ENCODE results near the gene RPL18. TPM values are rescaled to one million over a fixed set of nuclear protein-coding genes. Genes with fewer than 3 reads are reported as not detected.

RPL18 gene
- total and polyA plus RNA-seq, 9 of the 15 experiments (the other 6 are each of a cell fraction or from before 2014, with no cell fraction given) = 312 to 2,635 (median 1,653) TPM

DNA sequence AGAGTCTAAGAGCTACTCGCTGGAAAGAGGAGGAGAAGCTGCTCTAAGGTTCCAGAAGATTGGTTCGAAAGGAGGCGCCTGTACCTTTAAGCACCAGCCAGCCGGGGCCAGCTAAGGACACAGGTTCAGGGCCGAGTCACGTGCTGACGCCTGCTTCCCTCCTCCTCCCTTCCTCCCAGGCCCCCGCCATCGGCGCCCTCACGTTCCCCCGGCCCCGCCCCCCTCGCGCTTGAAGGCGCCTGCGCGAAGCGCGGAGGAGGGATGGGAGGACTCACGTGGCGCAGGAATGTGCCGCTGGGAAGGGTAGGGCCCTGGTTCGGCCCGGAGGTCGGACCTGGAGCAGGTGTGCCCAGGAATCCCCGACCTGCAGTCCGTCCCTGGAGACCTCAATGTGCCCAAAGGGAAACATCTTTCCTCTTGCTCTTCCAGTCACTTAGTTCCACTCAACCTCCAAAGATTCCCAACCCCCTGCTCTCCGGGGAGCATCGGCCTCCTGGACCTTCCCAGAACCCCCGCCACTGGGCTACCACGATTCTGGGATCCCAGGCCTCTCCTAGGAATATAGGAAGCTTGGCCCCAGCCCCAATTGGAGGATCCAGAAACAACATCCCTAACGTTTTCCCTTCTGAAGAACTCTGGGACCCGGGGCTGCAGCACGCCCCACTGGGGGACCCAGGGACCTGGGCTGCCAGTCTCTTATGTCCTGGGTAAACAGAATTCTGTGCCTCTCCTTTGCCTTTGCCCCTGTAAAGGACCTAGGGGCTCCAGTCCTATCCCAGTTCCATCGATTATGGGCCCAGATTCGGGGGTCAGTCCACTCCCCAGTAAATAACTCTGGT lies 15.7 kb upstream of the RPL18 start (continued):
- TF ChIP-seq, protein P1, sequence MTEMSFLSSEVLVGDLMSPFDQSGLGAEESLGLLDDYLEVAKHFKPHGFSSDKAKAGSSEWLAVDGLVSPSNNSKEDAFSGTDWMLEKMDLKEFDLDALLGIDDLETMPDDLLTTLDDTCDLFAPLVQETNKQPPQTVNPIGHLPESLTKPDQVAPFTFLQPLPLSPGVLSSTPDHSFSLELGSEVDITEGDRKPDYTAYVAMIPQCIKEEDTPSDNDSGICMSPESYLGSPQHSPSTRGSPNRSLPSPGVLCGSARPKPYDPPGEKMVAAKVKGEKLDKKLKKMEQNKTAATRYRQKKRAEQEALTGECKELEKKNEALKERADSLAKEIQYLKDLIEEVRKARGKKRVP (CRISPR knock-in tag; IDR thresholded peaks at IDR 0.05) = 0 out of 2 replicates have a peak, but pooled peaks have one; percentile 44
- TF ChIP-seq ZNF561 (CRISPR knock-in tag; conservative IDR thresholded peaks at IDR 0.05) = no peak
- TF ChIP-seq, protein P2, sequence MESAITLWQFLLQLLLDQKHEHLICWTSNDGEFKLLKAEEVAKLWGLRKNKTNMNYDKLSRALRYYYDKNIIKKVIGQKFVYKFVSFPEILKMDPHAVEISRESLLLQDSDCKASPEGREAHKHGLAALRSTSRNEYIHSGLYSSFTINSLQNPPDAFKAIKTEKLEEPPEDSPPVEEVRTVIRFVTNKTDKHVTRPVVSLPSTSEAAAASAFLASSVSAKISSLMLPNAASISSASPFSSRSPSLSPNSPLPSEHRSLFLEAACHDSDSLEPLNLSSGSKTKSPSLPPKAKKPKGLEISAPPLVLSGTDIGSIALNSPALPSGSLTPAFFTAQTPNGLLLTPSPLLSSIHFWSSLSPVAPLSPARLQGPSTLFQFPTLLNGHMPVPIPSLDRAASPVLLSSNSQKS (CRISPR knock-in tag; IDR thresholded peaks at IDR 0.05) = no peak
- TF ChIP-seq SRSF7 (optimal IDR thresholded peaks at IDR 0.05; ENCODE audit: low read depth, low read length) = no peak
- TF ChIP-seq FOXJ2 (tag; IDR thresholded peaks at IDR 0.05) = peak; percentile 5; the same call in 1 of the 2 replicates
- TF ChIP-seq, protein P3, sequence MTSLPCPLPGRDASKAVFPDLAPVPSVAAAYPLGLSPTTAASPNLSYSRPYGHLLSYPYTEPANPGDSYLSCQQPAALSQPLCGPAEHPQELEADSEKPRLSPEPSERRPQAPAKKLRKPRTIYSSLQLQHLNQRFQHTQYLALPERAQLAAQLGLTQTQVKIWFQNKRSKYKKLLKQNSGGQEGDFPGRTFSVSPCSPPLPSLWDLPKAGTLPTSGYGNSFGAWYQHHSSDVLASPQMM (CRISPR knock-in tag; IDR thresholded peaks at IDR 0.05) = no peak
- TF ChIP-seq MYNN (IDR thresholded peaks at IDR 0.05) = no peak
- no peak for TF ChIP-seq MYNN (CRISPR knock-in tag; IDR thresholded peaks at IDR 0.05)
- no peak for TF ChIP-seq XRCC3 (IDR thresholded peaks at IDR 0.05)
- TF ChIP-seq, protein P4, sequence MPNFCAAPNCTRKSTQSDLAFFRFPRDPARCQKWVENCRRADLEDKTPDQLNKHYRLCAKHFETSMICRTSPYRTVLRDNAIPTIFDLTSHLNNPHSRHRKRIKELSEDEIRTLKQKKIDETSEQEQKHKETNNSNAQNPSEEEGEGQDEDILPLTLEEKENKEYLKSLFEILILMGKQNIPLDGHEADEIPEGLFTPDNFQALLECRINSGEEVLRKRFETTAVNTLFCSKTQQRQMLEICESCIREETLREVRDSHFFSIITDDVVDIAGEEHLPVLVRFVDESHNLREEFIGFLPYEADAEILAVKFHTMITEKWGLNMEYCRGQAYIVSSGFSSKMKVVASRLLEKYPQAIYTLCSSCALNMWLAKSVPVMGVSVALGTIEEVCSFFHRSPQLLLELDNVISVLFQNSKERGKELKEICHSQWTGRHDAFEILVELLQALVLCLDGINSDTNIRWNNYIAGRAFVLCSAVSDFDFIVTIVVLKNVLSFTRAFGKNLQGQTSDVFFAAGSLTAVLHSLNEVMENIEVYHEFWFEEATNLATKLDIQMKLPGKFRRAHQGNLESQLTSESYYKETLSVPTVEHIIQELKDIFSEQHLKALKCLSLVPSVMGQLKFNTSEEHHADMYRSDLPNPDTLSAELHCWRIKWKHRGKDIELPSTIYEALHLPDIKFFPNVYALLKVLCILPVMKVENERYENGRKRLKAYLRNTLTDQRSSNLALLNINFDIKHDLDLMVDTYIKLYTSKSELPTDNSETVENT (CRISPR knock-in tag; IDR thresholded peaks at IDR 0.05) = peak; percentile 75; the same call in 1 of the 2 replicates
- peak; percentile 96 for TF ChIP-seq CCNT2 (IDR thresholded peaks at IDR 0.05; ENCODE audit: borderline replicate concordance, extremely low read depth, insufficient read length, low read depth, low read length)
- TF ChIP-seq NCOR1 (IDR thresholded peaks at IDR 0.05) = peak; percentile 92
- TF ChIP-seq DDX20 (tag; IDR thresholded peaks at IDR 0.05; ENCODE audit: low read depth) = no peak
- no peak for TF ChIP-seq RFX5 (IDR thresholded peaks at IDR 0.05; ENCODE audit: low read depth, low read length)
- TF ChIP-seq HNRNPK (IDR thresholded peaks at IDR 0.05; ENCODE audit: low read depth, low read length, poor library complexity, severe bottlenecking) = no peak
- TF ChIP-seq CBX2 (IDR thresholded peaks at IDR 0.05; ENCODE audit: insufficient read depth, low read length, poor library complexity, severe bottlenecking) = no peak
- no peak for TF ChIP-seq ZNF436 (CRISPR knock-in tag; IDR thresholded peaks at IDR 0.05)
- TF ChIP-seq, protein P5, sequence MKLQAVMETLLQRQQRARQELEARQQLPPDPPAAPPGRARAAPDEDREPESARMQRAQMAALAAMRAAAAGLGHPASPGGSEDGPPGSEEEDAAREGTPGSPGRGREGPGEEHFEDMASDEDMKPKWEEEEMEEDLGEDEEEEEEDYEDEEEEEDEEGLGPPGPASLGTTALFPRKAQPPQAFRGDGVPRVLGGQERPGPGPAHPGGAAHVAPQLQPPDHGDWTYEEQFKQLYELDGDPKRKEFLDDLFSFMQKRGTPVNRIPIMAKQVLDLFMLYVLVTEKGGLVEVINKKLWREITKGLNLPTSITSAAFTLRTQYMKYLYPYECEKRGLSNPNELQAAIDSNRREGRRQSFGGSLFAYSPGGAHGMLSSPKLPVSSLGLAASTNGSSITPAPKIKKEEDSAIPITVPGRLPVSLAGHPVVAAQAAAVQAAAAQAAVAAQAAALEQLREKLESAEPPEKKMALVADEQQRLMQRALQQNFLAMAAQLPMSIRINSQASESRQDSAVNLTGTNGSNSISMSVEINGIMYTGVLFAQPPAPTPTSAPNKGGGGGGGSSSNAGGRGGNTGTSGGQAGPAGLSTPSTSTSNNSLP (IDR thresholded peaks at IDR 0.05; ENCODE audit: borderline replicate concordance, low read depth, low read length) = no peak
- no peak for TF ChIP-seq ETS2 (tag; IDR thresholded peaks at IDR 0.05; ENCODE audit: borderline replicate concordance, poor library complexity, severe bottlenecking)

Data from K562 (cell line).